ENCODE measurements around the gene ERBB4.

DNA sequence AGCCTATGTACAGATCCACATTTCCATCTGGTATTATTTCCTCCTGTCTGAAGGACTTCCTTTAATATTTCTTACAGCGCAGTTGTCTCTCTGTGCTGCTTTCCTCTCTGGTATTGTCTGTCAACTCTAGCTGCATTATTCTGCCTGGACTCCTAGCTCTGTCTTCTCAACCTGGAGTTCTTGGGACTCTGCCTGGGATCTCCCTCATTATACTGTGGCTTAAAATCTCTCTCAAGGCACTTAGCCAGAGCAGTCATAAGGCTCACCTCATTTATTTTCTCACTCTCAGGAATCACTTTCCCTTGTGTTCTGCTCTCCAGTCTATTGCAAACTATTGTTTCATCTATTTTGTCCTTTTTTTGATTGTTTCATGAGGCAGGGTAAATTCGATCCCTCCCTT, 850.4 kb downstream of the ERBB4 start:
- TF ChIP-seq, protein P1, sequence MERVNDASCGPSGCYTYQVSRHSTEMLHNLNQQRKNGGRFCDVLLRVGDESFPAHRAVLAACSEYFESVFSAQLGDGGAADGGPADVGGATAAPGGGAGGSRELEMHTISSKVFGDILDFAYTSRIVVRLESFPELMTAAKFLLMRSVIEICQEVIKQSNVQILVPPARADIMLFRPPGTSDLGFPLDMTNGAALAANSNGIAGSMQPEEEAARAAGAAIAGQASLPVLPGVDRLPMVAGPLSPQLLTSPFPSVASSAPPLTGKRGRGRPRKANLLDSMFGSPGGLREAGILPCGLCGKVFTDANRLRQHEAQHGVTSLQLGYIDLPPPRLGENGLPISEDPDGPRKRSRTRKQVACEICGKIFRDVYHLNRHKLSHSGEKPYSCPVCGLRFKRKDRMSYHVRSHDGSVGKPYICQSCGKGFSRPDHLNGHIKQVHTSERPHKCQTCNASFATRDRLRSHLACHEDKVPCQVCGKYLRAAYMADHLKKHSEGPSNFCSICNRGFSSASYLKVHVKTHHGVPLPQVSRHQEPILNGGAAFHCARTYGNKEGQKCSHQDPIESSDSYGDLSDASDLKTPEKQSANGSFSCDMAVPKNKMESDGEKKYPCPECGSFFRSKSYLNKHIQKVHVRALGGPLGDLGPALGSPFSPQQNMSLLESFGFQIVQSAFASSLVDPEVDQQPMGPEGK (CRISPR knock-in tag; IDR thresholded peaks at IDR 0.05; ENCODE audit: borderline replicate concordance) = no peak
- TF ChIP-seq ESRRG (CRISPR knock-in tag; IDR thresholded peaks at IDR 0.05) = no peak
- no peak for TF ChIP-seq TCF4 (CRISPR knock-in tag; IDR thresholded peaks at IDR 0.05; ENCODE audit: borderline replicate concordance)
- TF ChIP-seq ISL1 (CRISPR knock-in tag; IDR thresholded peaks at IDR 0.05) = no peak
- no peak for TF ChIP-seq TOX (CRISPR knock-in tag; IDR thresholded peaks at IDR 0.05; ENCODE audit: borderline replicate concordance)

Measured in SK-N-SH treated with all-trans-retinoic acid at 6 μM for 48 hours (cell line).